Adrenal gland (tissue), 12 donors: ENCODE measurements around the gene SLC25A17. TPM values are rescaled to one million over a fixed set of nuclear protein-coding genes. Genes with fewer than 3 reads are reported as not detected.

Experiments used
- DNase-seq, 7 donors: peaks; one replicate each; pipeline ENCODE4 v3.0.0-alpha.2; 2019 to 2020
- H3K27ac ChIP-seq, 5 donors: fragments of 200-600 bp; sonication (generic) in 4 of 5; 1 replicate in 3 of 5; 2 replicates in 2 of 5; pipeline versions ENCODE4 v1.5.1 to v1.8.0; 2016 to 2020; ENCODE audit warnings: mild to moderate bottlenecking in 1 of 5
- H3K27me3 ChIP-seq: fragments of 200-600 bp; 2 replicates; pipeline ENCODE4 v1.8.0; 2021
- H3K36me3 ChIP-seq, 2 donors: fragments of 200-600 bp; replicated peaks in 1 of 2; 1 replicate in 1 of 2; 2 replicates in 1 of 2; pipeline versions ENCODE4 v1.5.1 to v1.8.0; 2018 to 2022
- H3K4me1 ChIP-seq, 2 donors: fragments of 200-600 bp; replicated peaks in 1 of 2; 1 replicate in 1 of 2; 2 replicates in 1 of 2; pipeline versions ENCODE4 v1.5.1 to v1.8.0; 2018 to 2021
- H3K4me3 ChIP-seq, 4 donors: fragments of 200-600 bp; sonication (generic) in 3 of 4; one replicate each; pipeline ENCODE4 v1.5.1; 2016 to 2018
- H3K9me3 ChIP-seq, 3 donors: fragments of 200-600 bp; sonication (generic) in 1 of 3; replicated peaks in 1 of 3; 1 replicate in 2 of 3; 2 replicates in 1 of 3; pipeline versions ENCODE4 v1.5.1 to v1.8.0; 2016 to 2021
- CTCF ChIP-seq, 6 experiments: fragments of 450-650 bp in 4 of 6; fragments of 200-600 bp in 2 of 6; sonication (generic) in 1 of 6; IDR thresholded peaks; 1 replicate in 5 of 6; 2 replicates in 1 of 6; pipeline versions ENCODE4 v1.5.1 to v1.8.0; 2016 to 2021; ENCODE audit warnings: antibody characterized with exemption in 6 of 6, mild to moderate bottlenecking in 2 of 6, moderate library complexity in 1 of 6
- POLR2A ChIP-seq, 2 donors: fragments of 450-650 bp; IDR thresholded peaks; one replicate each; pipeline ENCODE4 v1.6.1; 2017; ENCODE audit warnings: antibody characterized with exemption in 2 of 2, mild to moderate bottlenecking in 2 of 2, moderate library complexity in 1 of 2
- WGBS, 4 donors: extraction: QIAGEN DNeasy Blood & Tissue Kit in 2 of 4; methylation state at CpG; one replicate each; pipeline versions ENCODE4 v1.1.5 to v1.1.7; 2013 to 2017; 5-methylcytosine and 5-hydroxymethylcytosine counted together
- intact Hi-C, 2 donors: fragments of 100-400 bp; cut with DNase I; formaldehyde crosslinking; loops; one replicate each; pipeline versions ENCODE4 v1.14.1 to v1.15.0; 2022 to 2023
- polyA plus RNA-seq, 3 donors: library from polyadenylated mRNA; stranded (reverse); fragments of 200-250 nt in 2 of 3; fragments of 350-450 nt in 1 of 3; fragmentation: Illumina TruSeq in 1 of 3; extraction: RNeasy Lipid Tissue Mini Kit (QIAGEN cat#74804) in 1 of 3; gene quantifications; one replicate each; pipeline ENCODE4 v1.2.3, GENCODE V29; 2013 to 2014
- total RNA-seq, 9 donors: library from RNA; depleted of rRNA in 4 of 9; stranded (reverse); fragments of >200 nt in 4 of 9; fragments of 120-200 nt in 1 of 9; fragmentation: NEBNext Ultra II Directional in 1 of 9; extraction: Animal tissue kit (Norgen Biotek cat#: 25700) in 1 of 9; gene quantifications; one replicate each; pipeline versions ENCODE4 v1.1.0 to v1.2.4, GENCODE V29; 2013 to 2023
- donor health status: healthy with polysubstance abuse.
- donor health status: Bipolar disorder and iron deficiency.
- donor health status: DM: yes; HTN: yes; CAD: no.
- donor health status: DM: no; HTN: no; CAD: no.
- donor health status: DM: no; HTN: no; CAD: no.
- donor health status: DM: yes; HTN: yes; CAD: no.

SLC25A17 gene
- total and polyA plus RNA-seq, 12 donors = 13.2 to 40.8 (median 22.0) TPM

- H3K9me3 ChIP-seq = no peaks in the 10 kb centered on the region
- H3K4me3 ChIP-seq = no peak overlapping the region
- intact Hi-C loops = no loop called here
- no peak overlapping the region for H3K27ac ChIP-seq
- no peak for TF ChIP-seq CTCF (IDR thresholded peaks at IDR 0.05)
- TF ChIP-seq POLR2A (IDR thresholded peaks at IDR 0.05) = no peak
- no peaks in the 10 kb centered on the region for H3K36me3 ChIP-seq
- WGBS, 4 donors = 69 to 91% (median 87%) methylated on average over 5 to 10 of the region's 12 CpGs
- DNase-seq = no peak
- H3K4me1 ChIP-seq = peaks cover 0 to 8% of the 10 kb centered on the region in 2 donors
- no peaks in the 10 kb centered on the region for H3K27me3 ChIP-seq
These were observed 72.5 kb downstream of the SLC25A17 start for GRCh38 chr22:40746428-40747220.

GRCh38 chr22:40743768-40744167 lies 75.4 kb downstream of the SLC25A17 start:
- Histone ChIP-seq H3K36me3 (no peaks in the 10 kb centered on the region), H3K4me1 (no peaks in the 10 kb centered on the region), H3K9me3 (no peaks in the 10 kb centered on the region), H3K27me3 (no peaks in the 10 kb centered on the region), H3K27ac (no peak overlapping the region), H3K4me3 (no peak overlapping the region)
- intact Hi-C loops = no loop called here
- WGBS, 4 donors = 84 to 92% (median 89%) methylated on average over 9 of the region's 9 CpGs
- TF ChIP-seq CTCF (IDR thresholded peaks at IDR 0.05) = no peak
- no peak for TF ChIP-seq POLR2A (IDR thresholded peaks at IDR 0.05)
- DNase-seq = no peak

- H3K27me3 ChIP-seq = no peaks in the 10 kb centered on the region
- H3K4me1 ChIP-seq = no peaks in the 10 kb centered on the region
- no peak overlapping the region for H3K4me3 ChIP-seq
- no peaks in the 10 kb centered on the region for H3K36me3 ChIP-seq
- H3K9me3 ChIP-seq = no peaks in the 10 kb centered on the region
- TF ChIP-seq CTCF (IDR thresholded peaks at IDR 0.05) = no peak
- no peak for TF ChIP-seq POLR2A (IDR thresholded peaks at IDR 0.05)
- intact Hi-C loops = no loop called here
- no peak overlapping the region for H3K27ac ChIP-seq
- WGBS, 4 donors = 77 to 91% (median 81%) methylated on average over 4 of the region's 4 CpGs
- DNase-seq = no peak
These were observed 78.0 kb downstream of the SLC25A17 start for GRCh38 chr22:40741116-40741515.

GRCh38 chr22:40739721-40740120 lies 79.4 kb downstream of the SLC25A17 start:
- TF ChIP-seq CTCF (IDR thresholded peaks at IDR 0.05) = no peak
- no peak for TF ChIP-seq POLR2A (IDR thresholded peaks at IDR 0.05)
- H3K4me1 ChIP-seq = no peaks in the 10 kb centered on the region
- H3K4me3 ChIP-seq = no peak overlapping the region
- H3K9me3 ChIP-seq = no peaks in the 10 kb centered on the region
- DNase-seq = no peak
- H3K27me3 ChIP-seq = no peaks in the 10 kb centered on the region
- WGBS, 4 donors = 74 to 82% (median 76%) methylated on average over 3 of the region's 3 CpGs
- no peaks in the 10 kb centered on the region for H3K36me3 ChIP-seq
- no peak overlapping the region for H3K27ac ChIP-seq
- intact Hi-C loops = no loop called here
